K562 (cell line): ENCODE results near the gene TMC6. TPM values are rescaled to one million over a fixed set of nuclear protein-coding genes. Genes with fewer than 3 reads are reported as not detected.

Source experiments
- ATF1 ChIP-seq, 2 experiments: fragments of 450-650 bp in 1 of 2; IDR thresholded peaks; 2 replicates each; pipeline ENCODE4 v1.6.1; 2016; ENCODE audit warnings: missing compliant biosample characterization in 1 of 2, missing genetic modification characterization in 1 of 2
- BRD9 ChIP-seq: fragments of 450-650 bp; IDR thresholded peaks from 2 replicates; pipeline ENCODE4 v1.6.1; 2018; ENCODE audit warnings: low read depth; ENCODE audit not compliant: partially characterized antibody
- ETS1 ChIP-seq: conservative IDR thresholded peaks from 2 replicates; pipeline ENCODE4 v1.6.1; 2011; ENCODE audit warnings: low read depth, mild to moderate bottlenecking, low read length; ENCODE audit not compliant: control insufficient read depth
- ETV1 ChIP-seq: fragments of 450-650 bp; conservative IDR thresholded peaks from 2 replicates; pipeline ENCODE4 v1.6.1; 2016; ENCODE audit warnings: missing genetic modification characterization, control low read depth, low read depth, missing compliant biosample characterization
- POLR2B ChIP-seq: fragments of 450-650 bp; IDR thresholded peaks from 2 replicates; pipeline ENCODE4 v1.6.1; 2018; ENCODE audit warnings: low read depth; ENCODE audit not compliant: partially characterized antibody
- POLR2G ChIP-seq: fragments of 200-400 bp; formaldehyde crosslinking; IDR thresholded peaks from 2 replicates; pipeline ENCODE4 v1.6.1; 2017; ENCODE audit warnings: low read depth, mild to moderate bottlenecking, antibody characterized with exemption, low read length, moderate library complexity
- RB1 ChIP-seq: fragments of 450-650 bp; IDR thresholded peaks from 2 replicates; pipeline ENCODE4 v1.6.1; 2017; ENCODE audit warnings: low read depth, mild to moderate bottlenecking
- RBM22 ChIP-seq: fragments of 200-400 bp; formaldehyde crosslinking; IDR thresholded peaks from 2 replicates; pipeline ENCODE4 v1.6.1; 2018; ENCODE audit warnings: low read length, low read depth; ENCODE audit not compliant: poor library complexity, severe bottlenecking
- SMC3 ChIP-seq: conservative IDR thresholded peaks from 2 replicates; pipeline ENCODE4 v1.6.1; 2011; ENCODE audit warnings: low read depth, low read length, improper control_type of control experiment; ENCODE audit not compliant: insufficient read depth
- TEAD4 ChIP-seq, 2 experiments: sonication (generic) in 1 of 2; formaldehyde crosslinking in 1 of 2; IDR thresholded peaks; 2 replicates each; pipeline versions ENCODE4 v1.6.1 to v1.8.0; 2012 to 2022; ENCODE audit warnings: borderline replicate concordance in 1 of 2, inconsistent platforms in 1 of 2, low read length in 1 of 2, mild to moderate bottlenecking in 1 of 2, missing genetic modification reagents in 1 of 2
- ZFP36 ChIP-seq: fragments of 150-350 bp; IDR thresholded peaks from 2 replicates; pipeline ENCODE4 v1.6.1; 2018; ENCODE audit warnings: low read length, low read depth; ENCODE audit not compliant: partially characterized antibody
- ZNF592 ChIP-seq: fragments of 450-650 bp; IDR thresholded peaks from 2 replicates; pipeline ENCODE4 v1.6.1; 2017; ENCODE audit warnings: antibody characterized with exemption, mild to moderate bottlenecking
- polyA plus RNA-seq, 8 experiments: library from polyadenylated mRNA; depleted of rRNA in 4 of 8; stranded (reverse) in 5 of 8; unstranded in 3 of 8; fragments of >200 nt; fragmentation: Nextera tagmentation in 2 of 8; fragmentation: Illumina TruSeq in 1 of 8; extraction: Ambion mirVana in 2 of 8; extraction: Trizol in 1 of 8; gene quantifications; 2 replicates each; pipeline versions ENCODE4 v1.2.1 to v1.2.3, GENCODE V29; 2011 to 2014; ENCODE audit warnings: inconsistent platforms in 1 of 8, missing spikeins in 1 of 8
- total RNA-seq, 7 experiments: library from RNA; depleted of rRNA in 6 of 7; stranded (reverse); fragments of >200 nt in 6 of 7; fragmentation: Illumina TruSeq in 2 of 7; extraction: Trizol in 2 of 7; gene quantifications; 2 replicates each; pipeline versions ENCODE4 v1.2.1 to v1.2.3, GENCODE V29; 2011 to 2021; ENCODE audit warnings: low replicate concordance in 1 of 7
- TF ChIP-seq, protein P1 (sequence below): fragments of 200-800 bp; sonication (Bioruptor generic); IDR thresholded peaks from 2 replicates; pipeline ENCODE4 v1.6.1; 2017; ENCODE audit warnings: missing genetic modification characterization, missing compliant biosample characterization
- TF ChIP-seq, protein P2 (sequence below), 3 experiments: fragments of 200-800 bp in 1 of 3; sonication (Bioruptor generic) in 1 of 3; sonication (generic) in 1 of 3; formaldehyde crosslinking in 1 of 3; IDR thresholded peaks; 2 replicates each; pipeline versions ENCODE4 v1.6.1 to v1.8.0; 2016 to 2022; ENCODE audit warnings: mild to moderate bottlenecking in 2 of 3, missing compliant biosample characterization in 2 of 3, missing genetic modification characterization in 2 of 3, missing genetic modification reagents in 1 of 3
- TF ChIP-seq, protein P3 (sequence below): fragments of 250-450 bp; sonication (Bioruptor Pico); IDR thresholded peaks from 2 replicates; pipeline ENCODE4 v1.5.0; 2021

TMC6 gene
- total and polyA plus RNA-seq, 9 of the 15 experiments (the other 6 are each of a cell fraction or from before 2014, with no cell fraction given), result 4.1 to 351 (median 66.9) TPM

DNA sequence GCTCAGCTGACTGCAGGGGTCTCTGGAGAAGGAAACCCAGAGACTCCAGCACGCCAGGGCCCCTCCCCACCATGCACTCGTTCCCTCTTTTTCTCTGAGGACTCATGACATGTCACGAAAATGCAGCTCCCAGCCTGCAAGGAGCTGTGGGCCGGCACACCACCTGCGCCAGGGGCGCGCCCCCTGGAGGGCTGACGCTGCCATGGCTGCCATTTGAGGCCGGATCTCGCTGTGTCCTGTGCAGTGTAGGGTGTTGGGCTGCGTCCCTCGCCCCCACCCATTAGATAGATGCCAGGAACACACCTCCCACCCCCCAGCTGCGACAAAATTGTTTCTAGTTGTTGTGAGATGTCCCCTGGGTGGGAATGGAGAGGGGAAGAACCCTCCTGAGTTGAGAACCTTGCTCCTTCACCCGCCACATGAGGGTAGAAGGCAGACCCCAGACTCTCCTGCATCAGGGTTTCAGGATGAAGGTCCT is 48.0 kb upstream of the TMC6 start (continued):
- TF ChIP-seq TEAD4 (IDR thresholded peaks at IDR 0.05; ENCODE audit: low read length) (peak; percentile 12; the same call in 1 of the 2 replicates), TEAD4 (CRISPR knock-in tag; IDR thresholded peaks at IDR 0.05; ENCODE audit: borderline replicate concordance) (no peak), ETV1 (tag) (peak; percentile 30; the same call in 1 of the 2 replicates), POLR2G (peak; percentile 78), ATF1 (CRISPR knock-in tag; IDR thresholded peaks at IDR 0.05) (no peak), ATF1 (tag; IDR thresholded peaks at IDR 0.05) (peak; percentile 32; the same call in 1 of the 2 replicates), SMC3 (peak; percentile 91), BRD9 (no peak), RBM22 (peak; percentile 80), ZFP36 (no peak), RB1 (peak; percentile 81), POLR2B (peak; percentile 44), ETS1 (peak; percentile 33; the same call in 1 of the 2 replicates), ZNF592 (peak; percentile 44; the same call in 1 of the 2 replicates)
- TF ChIP-seq, protein P1, sequence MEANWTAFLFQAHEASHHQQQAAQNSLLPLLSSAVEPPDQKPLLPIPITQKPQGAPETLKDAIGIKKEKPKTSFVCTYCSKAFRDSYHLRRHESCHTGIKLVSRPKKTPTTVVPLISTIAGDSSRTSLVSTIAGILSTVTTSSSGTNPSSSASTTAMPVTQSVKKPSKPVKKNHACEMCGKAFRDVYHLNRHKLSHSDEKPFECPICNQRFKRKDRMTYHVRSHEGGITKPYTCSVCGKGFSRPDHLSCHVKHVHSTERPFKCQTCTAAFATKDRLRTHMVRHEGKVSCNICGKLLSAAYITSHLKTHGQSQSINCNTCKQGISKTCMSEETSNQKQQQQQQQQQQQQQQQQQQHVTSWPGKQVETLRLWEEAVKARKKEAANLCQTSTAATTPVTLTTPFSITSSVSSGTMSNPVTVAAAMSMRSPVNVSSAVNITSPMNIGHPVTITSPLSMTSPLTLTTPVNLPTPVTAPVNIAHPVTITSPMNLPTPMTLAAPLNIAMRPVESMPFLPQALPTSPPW (CRISPR knock-in tag), result peak; percentile 31; the same call in 1 of the 2 replicates
- TF ChIP-seq, protein P2, sequence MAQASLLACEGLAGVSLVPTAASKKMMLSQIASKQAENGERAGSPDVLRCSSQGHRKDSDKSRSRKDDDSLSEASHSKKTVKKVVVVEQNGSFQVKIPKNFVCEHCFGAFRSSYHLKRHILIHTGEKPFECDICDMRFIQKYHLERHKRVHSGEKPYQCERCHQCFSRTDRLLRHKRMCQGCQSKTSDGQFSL (CRISPR knock-in tag; IDR thresholded peaks at IDR 0.05), result 0 out of 2 replicates have a peak, but pooled peaks have one; percentile 37
- TF ChIP-seq, protein P2 (tag; IDR thresholded peaks at IDR 0.05), result no peak
- TF ChIP-seq, protein P3, sequence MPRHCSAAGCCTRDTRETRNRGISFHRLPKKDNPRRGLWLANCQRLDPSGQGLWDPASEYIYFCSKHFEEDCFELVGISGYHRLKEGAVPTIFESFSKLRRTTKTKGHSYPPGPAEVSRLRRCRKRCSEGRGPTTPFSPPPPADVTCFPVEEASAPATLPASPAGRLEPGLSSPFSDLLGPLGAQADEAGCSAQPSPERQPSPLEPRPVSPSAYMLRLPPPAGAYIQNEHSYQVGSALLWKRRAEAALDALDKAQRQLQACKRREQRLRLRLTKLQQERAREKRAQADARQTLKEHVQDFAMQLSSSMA, result no peak
